HT1080 (cell line): Measurements from ENCODE around the gene EEF1AKMT3. TPM values are rescaled to one million over a fixed set of nuclear protein-coding genes. Genes with fewer than 3 reads are reported as not detected.

Experiments used
- small RNA-seq: library from RNA; depleted of rRNA; stranded (forward); fragments of <200 nt; gene quantifications from one replicate; pipeline ENCODE3, GENCODE V24; 2014
- total RNA-seq: library from RNA; depleted of rRNA; stranded (reverse); fragments of >200 nt; shearing (Covaris generic); gene quantifications from 2 replicates; pipeline ENCODE4 v1.2.3, GENCODE V29; 2014; rRNA removed

Gene EEF1AKMT3
- total RNA-seq, 1 experiment from 2014 or later = 7.0 TPM

Small RNA genes lying within 50 kb of the gene (small RNA-seq; reads per million reads assigned to genes)
- 0.11 reads per million for gene MIR26A2
- not detected for gene RNU6-1083P

Other genes starting within 250 kb of the EEF1AKMT3 start
- 4.9 and 9.5 TPM in 2 replicates for gene MBD6, start 249.8 kb upstream of the EEF1AKMT3 start, total RNA-seq
- 79.5 and 87.1 TPM in 2 replicates for gene DCTN2, start 225.4 kb upstream of the EEF1AKMT3 start, total RNA-seq
- gene KIF5A, start 222.6 kb upstream of the EEF1AKMT3 start, total RNA-seq = not detected in 2 replicates
- 21.3 and 27.5 TPM in 2 replicates for gene PIP4K2C, start 181.4 kb upstream of the EEF1AKMT3 start, total RNA-seq
- 11.3 and 16.7 TPM in 2 replicates for gene DTX3, start 167.8 kb upstream of the EEF1AKMT3 start, total RNA-seq
- gene ARHGEF25, start 161.2 kb upstream of the EEF1AKMT3 start, total RNA-seq = 5.7 and 6.0 TPM in 2 replicates
- gene B4GALNT1, start 139.4 kb upstream of the EEF1AKMT3 start, total RNA-seq = 23.6 and 34.1 TPM in 2 replicates
- gene OS9, start 78.5 kb upstream of the EEF1AKMT3 start, total RNA-seq = 78.0 and 78.9 TPM in 2 replicates
- gene AGAP2, start 33.9 kb upstream of the EEF1AKMT3 start, total RNA-seq = 11.2 and 11.6 TPM in 2 replicates
- 21.6 and 28.9 TPM in 2 replicates for gene TSPAN31, start 27.6 kb upstream of the EEF1AKMT3 start, total RNA-seq
- gene CDK4, start 20.3 kb upstream of the EEF1AKMT3 start, total RNA-seq = 442 and 461 TPM in 2 replicates
- gene MARCHF9, start 17.5 kb upstream of the EEF1AKMT3 start, total RNA-seq = 11.3 and 15.9 TPM in 2 replicates
- gene CYP27B1, start 5.5 kb upstream of the EEF1AKMT3 start, total RNA-seq = 0.17 and 0.19 TPM in 2 replicates
- 26.9 and 31.6 TPM in 2 replicates for gene METTL1, start 509 bp upstream of the EEF1AKMT3 start, total RNA-seq
- gene TSFM, start 10.2 kb downstream of the EEF1AKMT3 start, total RNA-seq = 55.0 and 57.6 TPM in 2 replicates
- gene AVIL, start 46.1 kb downstream of the EEF1AKMT3 start, total RNA-seq = 0.13 TPM in 2 replicates
- 30.3 and 43.3 TPM in 2 replicates for gene CTDSP2, start 74.1 kb downstream of the EEF1AKMT3 start, total RNA-seq
- gene ATP23, start 169.0 kb downstream of the EEF1AKMT3 start, total RNA-seq = 17.8 and 24.6 TPM in 2 replicates